Adrenal gland (tissue), 5 donors: ENCODE measurements around the gene RBM19.

Experiments
- POLR2A ChIP-seq, 2 donors: fragments of 450-650 bp; IDR thresholded peaks; one replicate each; pipeline ENCODE4 v1.6.1; 2017; ENCODE audit warnings: antibody characterized with exemption in 2 of 2, mild to moderate bottlenecking in 2 of 2, moderate library complexity in 1 of 2
- TF ChIP-seq, protein P1 (sequence below), 6 experiments: fragments of 450-650 bp in 4 of 6; fragments of 200-600 bp in 2 of 6; sonication (generic) in 1 of 6; IDR thresholded peaks; 1 replicate in 5 of 6; 2 replicates in 1 of 6; pipeline versions ENCODE4 v1.5.1 to v1.8.0; 2016 to 2021; ENCODE audit warnings: antibody characterized with exemption in 6 of 6, mild to moderate bottlenecking in 2 of 6, moderate library complexity in 1 of 6
- donor health status: DM: no; HTN: no; CAD: no.

GRCh38 chr12:113895176-113895575, 70.9 kb downstream of the RBM19 start:
- TF ChIP-seq, protein P1, sequence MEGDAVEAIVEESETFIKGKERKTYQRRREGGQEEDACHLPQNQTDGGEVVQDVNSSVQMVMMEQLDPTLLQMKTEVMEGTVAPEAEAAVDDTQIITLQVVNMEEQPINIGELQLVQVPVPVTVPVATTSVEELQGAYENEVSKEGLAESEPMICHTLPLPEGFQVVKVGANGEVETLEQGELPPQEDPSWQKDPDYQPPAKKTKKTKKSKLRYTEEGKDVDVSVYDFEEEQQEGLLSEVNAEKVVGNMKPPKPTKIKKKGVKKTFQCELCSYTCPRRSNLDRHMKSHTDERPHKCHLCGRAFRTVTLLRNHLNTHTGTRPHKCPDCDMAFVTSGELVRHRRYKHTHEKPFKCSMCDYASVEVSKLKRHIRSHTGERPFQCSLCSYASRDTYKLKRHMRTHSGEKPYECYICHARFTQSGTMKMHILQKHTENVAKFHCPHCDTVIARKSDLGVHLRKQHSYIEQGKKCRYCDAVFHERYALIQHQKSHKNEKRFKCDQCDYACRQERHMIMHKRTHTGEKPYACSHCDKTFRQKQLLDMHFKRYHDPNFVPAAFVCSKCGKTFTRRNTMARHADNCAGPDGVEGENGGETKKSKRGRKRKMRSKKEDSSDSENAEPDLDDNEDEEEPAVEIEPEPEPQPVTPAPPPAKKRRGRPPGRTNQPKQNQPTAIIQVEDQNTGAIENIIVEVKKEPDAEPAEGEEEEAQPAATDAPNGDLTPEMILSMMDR (IDR thresholded peaks at IDR 0.05) = no peak
- no peak for TF ChIP-seq POLR2A (IDR thresholded peaks at IDR 0.05)
